ENCODE results near the gene PXMP4.

The PXMP4 gene

DNA sequence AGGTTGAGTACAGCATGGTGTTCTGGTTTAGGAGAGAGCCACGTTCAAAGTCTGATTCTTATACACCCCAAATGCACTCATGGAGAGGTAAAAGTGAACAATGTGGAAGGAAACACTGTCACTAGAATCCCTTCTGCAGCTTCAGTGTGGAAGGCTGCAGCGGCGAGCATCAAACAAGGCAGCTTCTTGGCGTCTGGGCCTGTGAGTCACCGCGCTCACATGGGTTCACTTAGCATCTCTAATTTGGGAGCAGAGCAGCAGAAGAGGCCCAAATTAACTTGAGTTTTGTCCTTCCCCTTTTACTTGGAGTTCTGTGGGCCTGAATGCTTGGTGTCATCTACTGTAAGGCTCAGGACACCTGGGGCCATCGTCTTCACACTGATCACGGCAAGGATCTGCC, 23.0 kb downstream of the PXMP4 start:
- no peaks in the 10 kb centered on the region for H3K4me1 ChIP-seq
- H2AFZ ChIP-seq: no peak overlapping the region
- no peaks in the 10 kb centered on the region for H3K36me3 ChIP-seq (ENCODE audit: control insufficient read depth, insufficient read depth, low read length)
- H3K27me3 ChIP-seq (ENCODE audit: control insufficient read depth, insufficient read depth, low read length): no peaks in the 10 kb centered on the region
- no peak overlapping the region for H3K4me2 ChIP-seq (ENCODE audit: low read length)
- H3K79me2 ChIP-seq: no peaks in the 10 kb centered on the region
- no peaks in the 10 kb centered on the region for H3K9me3 ChIP-seq (ENCODE audit: control insufficient read depth, low read length)
- H3K9ac ChIP-seq: no peak overlapping the region
- TF ChIP-seq, protein P1, sequence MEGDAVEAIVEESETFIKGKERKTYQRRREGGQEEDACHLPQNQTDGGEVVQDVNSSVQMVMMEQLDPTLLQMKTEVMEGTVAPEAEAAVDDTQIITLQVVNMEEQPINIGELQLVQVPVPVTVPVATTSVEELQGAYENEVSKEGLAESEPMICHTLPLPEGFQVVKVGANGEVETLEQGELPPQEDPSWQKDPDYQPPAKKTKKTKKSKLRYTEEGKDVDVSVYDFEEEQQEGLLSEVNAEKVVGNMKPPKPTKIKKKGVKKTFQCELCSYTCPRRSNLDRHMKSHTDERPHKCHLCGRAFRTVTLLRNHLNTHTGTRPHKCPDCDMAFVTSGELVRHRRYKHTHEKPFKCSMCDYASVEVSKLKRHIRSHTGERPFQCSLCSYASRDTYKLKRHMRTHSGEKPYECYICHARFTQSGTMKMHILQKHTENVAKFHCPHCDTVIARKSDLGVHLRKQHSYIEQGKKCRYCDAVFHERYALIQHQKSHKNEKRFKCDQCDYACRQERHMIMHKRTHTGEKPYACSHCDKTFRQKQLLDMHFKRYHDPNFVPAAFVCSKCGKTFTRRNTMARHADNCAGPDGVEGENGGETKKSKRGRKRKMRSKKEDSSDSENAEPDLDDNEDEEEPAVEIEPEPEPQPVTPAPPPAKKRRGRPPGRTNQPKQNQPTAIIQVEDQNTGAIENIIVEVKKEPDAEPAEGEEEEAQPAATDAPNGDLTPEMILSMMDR (IDR thresholded peaks at IDR 0.05): no peak
- no peak overlapping the region for H3K27ac ChIP-seq
- no peak overlapping the region for H3K4me3 ChIP-seq (ENCODE audit: low read depth, low read length)

DNA sequence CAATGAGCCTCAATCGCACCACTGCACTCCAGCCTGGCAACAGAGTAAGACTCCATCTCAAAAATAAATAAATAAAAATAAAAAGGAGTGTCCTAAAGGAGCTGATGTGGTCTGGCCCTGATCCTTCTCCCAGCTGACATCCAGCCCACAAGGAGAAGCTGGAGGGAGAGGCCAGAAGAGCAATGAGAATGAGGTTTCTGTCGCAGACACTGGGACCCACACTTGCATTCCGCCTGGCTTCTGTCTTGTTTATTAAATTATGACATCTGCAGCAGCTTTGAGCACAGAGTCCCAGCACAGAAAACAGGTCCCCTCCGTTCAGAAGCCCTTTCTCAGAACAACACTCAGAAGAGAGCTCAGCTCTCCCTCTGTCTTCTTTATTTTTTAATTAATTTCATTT, 23.7 kb downstream of the PXMP4 start:
- H2AFZ ChIP-seq: no peak overlapping the region
- H3K9me3 ChIP-seq (ENCODE audit: control insufficient read depth, low read length): no peaks in the 10 kb centered on the region
- no peak overlapping the region for H3K9ac ChIP-seq
- no peaks in the 10 kb centered on the region for H3K79me2 ChIP-seq
- H3K27ac ChIP-seq: no peak overlapping the region
- H3K4me3 ChIP-seq (ENCODE audit: low read depth, low read length): no peak overlapping the region
- no peaks in the 10 kb centered on the region for H3K4me1 ChIP-seq
- no peak overlapping the region for H3K4me2 ChIP-seq (ENCODE audit: low read length)
- TF ChIP-seq, protein P1 (IDR thresholded peaks at IDR 0.05): no peak
- no peaks in the 10 kb centered on the region for H3K36me3 ChIP-seq (ENCODE audit: control insufficient read depth, insufficient read depth, low read length)
- H3K27me3 ChIP-seq (ENCODE audit: control insufficient read depth, insufficient read depth, low read length): no peaks in the 10 kb centered on the region

DNA sequence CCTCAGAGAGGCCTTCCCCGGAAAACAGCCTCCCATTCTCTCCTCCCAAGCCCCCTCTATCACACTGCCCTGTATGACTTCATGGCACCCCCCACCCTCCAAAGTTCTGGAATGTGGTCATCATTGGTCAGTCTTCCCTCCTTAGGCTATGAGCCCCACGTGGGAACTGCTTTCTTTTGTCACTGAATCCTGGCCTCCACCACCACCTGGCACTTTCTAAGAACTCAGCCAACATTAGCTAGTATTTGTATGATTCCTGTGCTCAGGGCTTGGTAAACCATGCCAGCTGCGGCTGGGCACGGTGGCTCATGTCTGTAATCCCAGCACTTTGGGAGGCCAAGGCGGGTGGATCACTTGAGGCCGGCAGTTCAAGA, 25.5 kb downstream of the PXMP4 start:
- no peaks in the 10 kb centered on the region for H3K9me3 ChIP-seq (ENCODE audit: control insufficient read depth, low read length)
- no peak overlapping the region for H3K4me2 ChIP-seq (ENCODE audit: low read length)
- H3K36me3 ChIP-seq (ENCODE audit: control insufficient read depth, insufficient read depth, low read length): no peaks in the 10 kb centered on the region
- TF ChIP-seq, protein P1 (IDR thresholded peaks at IDR 0.05): no peak
- no peak overlapping the region for H3K4me3 ChIP-seq (ENCODE audit: low read depth, low read length)
- no peaks in the 10 kb centered on the region for H3K4me1 ChIP-seq
- H3K79me2 ChIP-seq: no peaks in the 10 kb centered on the region
- H2AFZ ChIP-seq: no peak overlapping the region
- H3K9ac ChIP-seq: no peak overlapping the region
- H3K27me3 ChIP-seq (ENCODE audit: control insufficient read depth, insufficient read depth, low read length): no peaks in the 10 kb centered on the region
- no peak overlapping the region for H3K27ac ChIP-seq

DNA sequence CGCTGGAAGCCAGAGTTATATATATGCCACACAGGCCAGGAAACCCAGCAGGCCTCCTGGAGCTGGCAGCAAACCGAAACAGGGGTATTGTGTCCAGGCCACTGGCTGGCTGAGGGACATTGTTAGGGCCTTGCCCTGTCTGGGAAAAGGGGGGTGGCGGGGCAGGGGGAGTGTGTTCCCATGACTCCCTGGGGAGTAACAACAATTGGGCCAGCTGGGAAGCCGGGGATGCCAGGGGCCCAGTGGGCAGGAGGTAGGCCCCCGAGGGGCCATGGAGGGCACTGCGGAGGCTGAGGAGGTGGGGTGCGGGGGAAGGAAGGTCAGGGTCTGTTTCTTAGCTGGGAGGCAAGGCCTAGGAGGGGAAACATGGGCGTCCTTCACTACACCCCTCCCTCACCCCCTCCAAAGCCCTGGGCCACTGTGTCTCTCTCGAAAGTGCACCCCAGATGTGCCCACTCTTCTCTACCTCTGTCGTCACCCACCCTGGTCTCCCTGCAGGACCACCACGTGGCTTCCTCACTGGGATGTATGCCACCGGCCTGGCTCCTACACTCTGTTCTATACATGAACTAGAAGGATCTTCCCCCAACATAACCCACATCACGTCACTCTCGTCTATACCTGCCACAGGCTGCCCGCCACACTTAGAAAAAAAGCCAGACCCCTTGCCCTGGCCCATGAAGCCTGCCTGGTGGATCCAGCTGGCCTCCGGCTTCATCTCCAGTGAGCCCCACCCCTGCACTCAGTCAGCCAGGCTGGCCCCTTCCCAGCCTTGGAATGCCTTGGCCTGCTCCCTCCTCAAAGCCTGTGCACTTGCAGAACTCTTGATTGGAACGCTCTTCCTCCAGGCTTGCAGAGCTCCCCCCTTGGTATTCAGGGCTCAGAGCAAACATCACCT, 26.1 kb downstream of the PXMP4 start:
- Histone ChIP-seq H3K27me3 (ENCODE audit: control insufficient read depth, insufficient read depth, low read length) (no peaks in the 10 kb centered on the region), H3K27ac (no peak overlapping the region), H3K4me2 (ENCODE audit: low read length) (no peak overlapping the region), H3K36me3 (ENCODE audit: control insufficient read depth, insufficient read depth, low read length) (no peaks in the 10 kb centered on the region), H3K79me2 (no peaks in the 10 kb centered on the region), H3K4me3 (ENCODE audit: low read depth, low read length) (no peak overlapping the region), H2AFZ (no peak overlapping the region), H3K9me3 (ENCODE audit: control insufficient read depth, low read length) (no peaks in the 10 kb centered on the region), H3K4me1 (no peaks in the 10 kb centered on the region), H3K9ac (no peak overlapping the region)
- TF ChIP-seq, protein P1 (IDR thresholded peaks at IDR 0.05): no peak

DNA sequence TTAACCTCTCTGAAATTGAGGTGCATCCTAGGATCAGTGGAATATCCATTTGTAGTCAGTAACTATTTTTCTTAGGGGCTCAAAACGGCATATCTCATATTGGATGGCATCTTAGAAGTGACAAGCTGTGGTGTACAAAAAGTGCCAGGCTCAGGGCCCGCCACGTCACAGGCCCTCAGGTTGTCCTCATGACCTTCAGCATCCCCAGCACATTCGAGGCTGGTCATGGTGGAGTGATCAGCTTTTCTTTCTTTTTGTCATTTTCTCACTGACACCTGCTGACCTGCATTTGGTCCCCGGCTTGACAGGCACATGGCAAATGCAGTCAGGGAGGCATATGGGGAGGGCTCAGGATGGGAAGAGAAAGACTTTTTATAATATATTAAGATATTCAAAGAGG, 26.8 kb downstream of the PXMP4 start:
- Histone ChIP-seq H3K9me3 (ENCODE audit: control insufficient read depth, low read length) (no peaks in the 10 kb centered on the region), H3K4me1 (no peaks in the 10 kb centered on the region), H3K36me3 (ENCODE audit: control insufficient read depth, insufficient read depth, low read length) (no peaks in the 10 kb centered on the region), H2AFZ (no peak overlapping the region), H3K4me2 (ENCODE audit: low read length) (no peak overlapping the region), H3K79me2 (no peaks in the 10 kb centered on the region), H3K27ac (no peak overlapping the region), H3K27me3 (ENCODE audit: control insufficient read depth, insufficient read depth, low read length) (no peaks in the 10 kb centered on the region), H3K9ac (no peak overlapping the region), H3K4me3 (ENCODE audit: low read depth, low read length) (no peak overlapping the region)
- TF ChIP-seq, protein P1 (IDR thresholded peaks at IDR 0.05): no peak
